Ovary (tissue), 9 donors: ENCODE measurements around the gene KLHL28. TPM values are rescaled to one million over a fixed set of nuclear protein-coding genes. Genes with fewer than 3 reads are reported as not detected.

ENCODE experiments used
- DNase-seq, 5 donors: peaks; one replicate each; pipeline ENCODE4 v3.0.0-alpha.2; 2019 to 2020
- H3K27ac ChIP-seq, 2 donors: fragments of 200-600 bp; one replicate each; pipeline versions ENCODE4 v1.5.1 to v1.8.0; 2019 to 2022
- H3K27me3 ChIP-seq: fragments of 200-600 bp; one replicate; pipeline ENCODE4 v1.8.0; 2022
- H3K36me3 ChIP-seq: fragments of 200-600 bp; sonication (generic); one replicate; pipeline ENCODE4 v1.5.1; 2019
- H3K4me1 ChIP-seq: one replicate; pipeline ENCODE4 v1.8.1; 2013; ENCODE audit warnings: mild to moderate bottlenecking, moderate library complexity; ENCODE audit not compliant: insufficient read depth
- H3K4me3 ChIP-seq: fragments of 200-600 bp; sonication (generic); one replicate; pipeline ENCODE4 v1.5.1; 2017
- H3K9me3 ChIP-seq, 2 donors: fragments of 200-600 bp in 1 of 2; sonication (generic) in 1 of 2; one replicate each; pipeline versions ENCODE4 v1.5.1 to v1.8.1; 2013 to 2019; ENCODE audit warnings: mild to moderate bottlenecking in 1 of 2, moderate library complexity in 1 of 2
- EP300 ChIP-seq: sonication (generic); formaldehyde crosslinking; IDR thresholded peaks from one replicate; pipeline ENCODE4 v1.6.1; 2017; ENCODE audit warnings: antibody characterized with exemption
- POLR2A ChIP-seq: fragments of 450-650 bp; IDR thresholded peaks from one replicate; pipeline ENCODE4 v1.6.1; 2017; ENCODE audit warnings: antibody characterized with exemption, mild to moderate bottlenecking, moderate library complexity
- WGBS, 3 donors: extraction: QIAGEN DNeasy Blood & Tissue Kit in 1 of 3; methylation state at CpG; one replicate each; pipeline versions ENCODE4 v1.1.5 to v1.1.7; 2013 to 2017; 5-methylcytosine and 5-hydroxymethylcytosine counted together
- intact Hi-C, 4 donors: fragments of 100-400 bp; cut with DNase I; formaldehyde crosslinking; loops; one replicate each; pipeline versions ENCODE4 v1.11.0 to v1.15.1; 2022 to 2023
- polyA plus RNA-seq, 2 donors: library from polyadenylated mRNA; stranded (reverse); fragments of 200-250 nt in 1 of 2; fragments of 350-450 nt in 1 of 2; fragmentation: Illumina TruSeq in 1 of 2; extraction: RNeasy Lipid Tissue Mini Kit (QIAGEN cat#74804) in 1 of 2; gene quantifications; one replicate each; pipeline ENCODE4 v1.2.3, GENCODE V29; 2013 to 2014
- total RNA-seq, 7 donors: library from RNA; depleted of rRNA in 2 of 7; stranded (reverse); fragments of >200 nt in 2 of 7; fragmentation: NEBNext Ultra II Directional in 3 of 7; extraction: Animal tissue kit (Norgen Biotek cat#: 25700) in 3 of 7; gene quantifications; one replicate each; pipeline versions ENCODE4 v1.1.0 to v1.2.4, GENCODE V29; 2016 to 2023
- TF ChIP-seq, protein P1 (sequence below), 3 donors: fragments of 450-650 bp in 2 of 3; fragments of 200-600 bp in 1 of 3; IDR thresholded peaks; one replicate each; pipeline versions ENCODE4 v1.5.1 to v1.8.0; 2016 to 2022; ENCODE audit warnings: antibody characterized with exemption in 3 of 3, mild to moderate bottlenecking in 1 of 3
- donor health status: DM: no; HTN: no; CAD: no; lungs with moderate emphysema.
- donor health status: DM: no; HTN: no; CAD: no.
- donor health status: Bipolar disorder and iron deficiency.
- donor health status: DM: yes; HTN: yes; CAD: no.
- donor health status: DM: no; HTN: no; CAD: no.
- donor health status: DM: yes; HTN: yes; CAD: no.

The KLHL28 gene
- total and polyA plus RNA-seq, 9 donors = 4.4 to 16.4 (median 14.7) TPM

DNA sequence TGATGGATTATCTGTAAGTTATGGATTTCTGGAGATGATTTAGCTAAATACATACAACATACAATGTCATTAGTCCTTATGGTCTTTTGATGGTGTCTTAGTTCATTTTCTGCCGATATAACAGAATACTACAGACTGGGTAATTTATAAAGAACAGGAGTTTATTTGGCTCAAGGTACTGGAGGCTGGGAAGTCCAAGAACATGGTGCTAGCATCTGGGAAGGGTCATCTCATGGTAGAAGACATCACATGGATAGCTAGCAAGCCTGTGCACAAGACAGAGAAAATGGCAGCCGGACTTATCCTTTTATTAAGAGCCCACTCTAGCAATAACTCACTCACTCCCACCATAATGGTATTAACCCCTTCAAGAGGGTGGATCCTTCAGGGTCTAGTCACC lies 24.2 kb downstream of the KLHL28 start:
- TF ChIP-seq POLR2A (no peak), EP300 (no peak)
- TF ChIP-seq, protein P1, sequence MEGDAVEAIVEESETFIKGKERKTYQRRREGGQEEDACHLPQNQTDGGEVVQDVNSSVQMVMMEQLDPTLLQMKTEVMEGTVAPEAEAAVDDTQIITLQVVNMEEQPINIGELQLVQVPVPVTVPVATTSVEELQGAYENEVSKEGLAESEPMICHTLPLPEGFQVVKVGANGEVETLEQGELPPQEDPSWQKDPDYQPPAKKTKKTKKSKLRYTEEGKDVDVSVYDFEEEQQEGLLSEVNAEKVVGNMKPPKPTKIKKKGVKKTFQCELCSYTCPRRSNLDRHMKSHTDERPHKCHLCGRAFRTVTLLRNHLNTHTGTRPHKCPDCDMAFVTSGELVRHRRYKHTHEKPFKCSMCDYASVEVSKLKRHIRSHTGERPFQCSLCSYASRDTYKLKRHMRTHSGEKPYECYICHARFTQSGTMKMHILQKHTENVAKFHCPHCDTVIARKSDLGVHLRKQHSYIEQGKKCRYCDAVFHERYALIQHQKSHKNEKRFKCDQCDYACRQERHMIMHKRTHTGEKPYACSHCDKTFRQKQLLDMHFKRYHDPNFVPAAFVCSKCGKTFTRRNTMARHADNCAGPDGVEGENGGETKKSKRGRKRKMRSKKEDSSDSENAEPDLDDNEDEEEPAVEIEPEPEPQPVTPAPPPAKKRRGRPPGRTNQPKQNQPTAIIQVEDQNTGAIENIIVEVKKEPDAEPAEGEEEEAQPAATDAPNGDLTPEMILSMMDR (IDR thresholded peaks at IDR 0.05) = no peak
- Histone ChIP-seq H3K27ac (no peak overlapping the region), H3K4me1 (no peaks in the 10 kb centered on the region), H3K4me3 (no peak overlapping the region), H3K27me3 (no peaks in the 10 kb centered on the region), H3K9me3 (no peaks in the 10 kb centered on the region), H3K36me3 (no peaks in the 10 kb centered on the region)
- intact Hi-C loops = no loop called here
- no peak for DNase-seq
- WGBS, 3 donors = 97 to 98% (median 98%) methylated on average over 2 of the region's 2 CpGs

DNA sequence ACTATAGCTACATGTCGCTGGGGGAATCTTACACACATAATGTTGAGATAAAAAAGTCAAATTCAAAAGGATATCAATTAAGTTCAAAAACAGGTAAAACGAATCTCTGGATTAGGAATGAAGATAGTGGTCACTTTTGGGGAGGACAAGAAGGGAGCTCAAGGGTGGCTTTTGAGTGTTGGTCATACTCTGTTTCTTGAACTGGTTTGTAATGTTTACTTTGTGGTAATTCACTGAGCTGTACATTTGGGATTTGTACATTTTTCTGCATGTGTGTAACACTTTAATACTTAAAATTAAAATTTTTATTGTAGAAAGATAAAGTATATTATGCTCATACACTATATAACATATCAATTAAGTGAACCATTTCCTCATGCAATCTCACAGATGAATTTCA lies 26.6 kb downstream of the KLHL28 start:
- Histone ChIP-seq H3K27ac (no peak overlapping the region), H3K9me3 (no peaks in the 10 kb centered on the region), H3K4me3 (no peak overlapping the region), H3K4me1 (no peaks in the 10 kb centered on the region), H3K27me3 (no peaks in the 10 kb centered on the region), H3K36me3 (no peaks in the 10 kb centered on the region)
- intact Hi-C loops = no loop called here
- DNase-seq = no peak
- no peak for TF ChIP-seq EP300
- no peak for TF ChIP-seq POLR2A
- TF ChIP-seq, protein P1 (IDR thresholded peaks at IDR 0.05) = no peak
- 91% methylated on average over 2 of the region's 2 CpGs for WGBS, 3 donors

DNA sequence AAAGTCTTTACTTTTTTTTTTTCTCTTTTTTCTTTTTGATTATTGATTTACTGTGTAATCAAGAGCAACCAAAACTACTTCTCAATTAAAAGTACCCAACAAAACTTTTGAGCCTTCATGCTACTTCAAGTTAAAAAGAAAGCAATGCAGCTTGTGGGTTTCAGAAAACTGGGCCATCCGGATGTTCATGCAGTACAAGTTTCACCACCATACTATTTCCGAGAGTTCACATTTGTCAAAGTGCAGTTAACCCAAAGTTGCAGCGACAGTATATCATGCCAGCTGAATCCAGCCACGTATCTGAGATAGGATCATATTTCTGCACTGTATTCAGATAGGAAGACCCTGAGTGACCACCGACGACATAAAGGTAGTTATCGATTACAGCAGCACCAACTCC lies 33.0 kb downstream of the KLHL28 start:
- H3K4me1 ChIP-seq = no peaks in the 10 kb centered on the region
- TF ChIP-seq, protein P1 (IDR thresholded peaks at IDR 0.05) = no peak
- TF ChIP-seq POLR2A (no peak), EP300 (no peak)
- WGBS, 3 donors = 85 to 90% (median 87%) methylated on average over 7 of the region's 7 CpGs
- H3K27me3 ChIP-seq = no peaks in the 10 kb centered on the region
- H3K27ac ChIP-seq = no peak overlapping the region
- no peaks in the 10 kb centered on the region for H3K9me3 ChIP-seq
- no peaks in the 10 kb centered on the region for H3K36me3 ChIP-seq
- no peak for DNase-seq
- intact Hi-C loops = no loop called here
- no peak overlapping the region for H3K4me3 ChIP-seq

DNA sequence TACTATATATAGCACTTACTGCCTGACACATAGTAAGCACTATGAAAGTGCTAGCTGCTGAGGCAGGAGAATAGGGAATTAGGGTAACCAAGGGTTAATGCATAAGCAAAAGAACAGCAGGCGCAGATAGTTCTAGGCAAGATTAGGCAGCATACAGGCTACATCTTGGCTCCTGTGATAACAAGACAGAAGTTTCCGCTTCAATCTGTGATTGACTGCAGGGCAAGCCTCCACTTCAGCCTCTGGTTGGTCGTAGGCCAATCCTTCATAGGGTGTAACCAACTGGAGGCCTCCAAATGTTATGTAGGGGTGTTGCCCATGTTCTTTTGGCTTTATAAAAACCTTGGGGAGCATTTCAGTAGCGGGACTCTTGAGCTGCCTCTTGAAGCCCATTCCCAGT lies 46.9 kb downstream of the KLHL28 start:
- no peaks in the 10 kb centered on the region for H3K36me3 ChIP-seq
- intact Hi-C loops = loop anchor here in 3 of 4 donors (5.0 to 10.0 kb wide), 3 partner anchors 337 to 352 kb away; partner anchors contain the start of gene MIS18BP1 (in 2 of the 3)
- no peak for DNase-seq
- no peak overlapping the region for H3K27ac ChIP-seq
- WGBS, 3 donors = 31 to 38% (median 36%) methylated on average over 4 of the region's 4 CpGs
- peaks cover 3% of the 10 kb centered on the region for H3K4me1 ChIP-seq
- H3K9me3 ChIP-seq = no peaks in the 10 kb centered on the region
- no peak overlapping the region for H3K4me3 ChIP-seq
- H3K27me3 ChIP-seq = no peaks in the 10 kb centered on the region
- TF ChIP-seq, protein P1 (IDR thresholded peaks at IDR 0.05) = no peak
- no peak for TF ChIP-seq EP300
- no peak for TF ChIP-seq POLR2A
